NCI-H1930 (cell line): ENCODE measurements around the gene NCL.
"Not testable (repeated sequence)": the region's sequence is repeated elsewhere in the genome, so short reads cannot be mapped to it uniquely, and the experiment has no call there.

Experiments used
- DNase-seq, 2 experiments: peaks; one replicate each; lab custom pipeline; 2025; lab: John Stamatoyannopoulos, UW

Gene NCL

DNA sequence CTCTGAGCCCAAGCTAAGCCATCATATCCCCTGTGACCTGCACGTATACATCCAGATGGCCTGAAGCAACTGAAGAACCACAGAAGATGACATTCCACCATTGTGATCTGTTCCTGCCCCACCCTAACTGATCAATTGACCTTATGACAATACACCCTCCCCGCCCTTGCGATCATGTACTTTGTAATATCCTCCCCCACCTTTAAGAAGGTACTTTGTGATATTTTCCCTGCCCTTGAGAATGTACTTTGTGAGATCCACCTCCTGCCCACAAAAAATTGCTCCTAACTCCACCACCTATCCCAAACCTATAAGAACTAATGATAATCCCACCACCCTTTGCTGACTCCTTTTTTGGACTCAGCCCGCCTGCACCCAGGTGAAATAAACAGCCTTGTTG is 33.8 kb downstream of the NCL start:
- DNase-seq: not testable (repeated sequence)

DNA sequence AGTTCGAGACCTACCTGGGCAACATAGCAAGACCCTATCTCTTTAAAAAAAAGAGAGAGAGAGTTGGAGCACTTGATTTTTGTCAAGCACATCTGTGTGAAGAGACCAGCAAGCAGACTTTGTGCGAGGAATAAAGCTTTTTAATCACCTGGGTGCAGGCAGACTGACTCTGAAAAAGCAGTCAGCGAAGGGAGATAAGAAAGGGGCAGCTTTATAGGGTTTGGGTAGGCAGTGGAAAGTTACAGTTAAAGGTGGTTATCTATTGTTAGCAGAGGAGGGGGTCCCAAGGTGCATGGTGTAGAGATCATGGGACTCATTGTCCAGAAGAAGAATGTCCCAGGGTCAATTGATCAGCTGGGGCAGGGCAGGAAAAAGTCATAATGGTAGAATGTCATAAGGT is 34.4 kb downstream of the NCL start:
- no peak for DNase-seq

DNA sequence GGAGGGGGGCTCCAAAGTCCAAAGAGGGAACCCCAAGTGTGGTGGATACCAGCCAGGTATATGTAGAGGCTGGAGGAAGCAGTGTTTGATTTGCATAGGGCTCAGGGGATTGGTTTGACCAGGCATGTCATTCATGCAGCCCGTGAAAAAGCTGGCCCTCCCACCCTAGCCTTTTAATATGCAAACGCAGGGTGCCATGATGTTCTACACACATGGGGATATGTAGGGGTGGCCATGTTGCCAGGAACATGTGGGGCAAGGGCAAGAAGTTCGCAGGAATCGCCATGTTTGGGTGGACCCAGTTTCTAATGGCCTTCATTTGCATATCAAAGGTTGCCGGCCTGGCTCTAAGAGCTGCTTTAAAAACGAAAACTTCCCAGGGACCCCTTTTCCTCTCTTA is 35.1 kb downstream of the NCL start:
- no peak for DNase-seq

DNA sequence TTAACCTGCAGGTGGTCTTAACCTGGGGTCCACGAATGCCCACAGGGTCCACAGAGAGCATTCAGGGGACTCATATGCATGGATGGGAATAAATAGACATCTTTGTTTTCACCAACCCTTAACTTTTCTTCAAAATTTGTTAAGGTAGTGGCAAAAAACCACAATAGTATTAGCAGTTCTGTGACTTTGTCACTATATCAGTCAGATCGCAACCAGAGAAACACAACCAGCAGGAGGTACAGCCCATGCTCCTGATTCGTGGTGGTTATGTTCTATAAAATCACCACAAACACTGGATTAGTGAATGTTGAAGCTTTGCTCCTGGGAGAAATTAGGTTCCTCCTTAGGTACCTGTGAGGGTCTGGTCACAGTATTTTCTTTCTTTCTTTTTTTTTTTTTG is 37.2 kb downstream of the NCL start:
- DNase-seq: no peak

DNA sequence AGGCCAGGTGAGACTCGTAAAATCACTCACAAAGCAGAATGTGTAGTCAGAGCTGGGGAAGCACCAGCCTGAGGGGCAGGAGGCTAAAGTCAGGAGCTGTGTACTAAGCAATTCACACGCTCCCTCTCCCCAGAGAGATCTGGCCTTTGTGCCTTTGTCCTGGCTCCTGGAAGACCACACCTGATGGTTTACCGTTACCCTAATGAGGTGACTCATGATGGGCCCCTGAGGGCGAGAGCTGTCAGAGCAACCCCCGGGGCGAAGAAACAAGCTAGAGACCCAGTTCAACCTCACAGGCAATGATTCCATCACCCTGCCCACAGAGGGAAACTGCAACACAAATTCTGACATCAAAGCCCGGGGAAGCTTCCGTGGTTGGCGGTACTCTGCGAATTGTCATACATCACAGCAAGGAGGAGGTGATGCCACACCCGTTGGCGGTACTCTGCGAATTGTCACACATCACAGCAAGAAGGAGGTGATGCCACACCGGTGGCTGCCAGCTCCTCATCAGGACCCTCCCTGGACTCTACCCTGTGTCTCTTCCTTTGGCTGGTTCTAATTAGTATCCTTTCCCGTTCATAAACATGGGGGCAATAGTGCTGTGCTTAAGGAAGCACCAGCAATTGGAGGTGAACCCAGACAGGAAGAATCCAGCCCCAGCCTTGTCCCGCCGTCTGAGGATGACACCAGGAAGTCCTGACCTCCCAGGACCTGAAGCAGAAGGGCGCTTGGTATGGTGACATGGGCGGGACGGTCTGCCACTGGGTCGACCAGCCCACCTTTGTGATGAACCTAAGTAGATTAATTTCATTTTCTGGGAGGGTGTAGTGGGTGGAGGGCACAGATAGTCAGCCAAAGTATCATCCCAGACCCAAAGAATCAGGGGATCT is 38.2 kb downstream of the NCL start:
- DNase-seq: peak in 1 of 2 experiments; percentile 41

DNA sequence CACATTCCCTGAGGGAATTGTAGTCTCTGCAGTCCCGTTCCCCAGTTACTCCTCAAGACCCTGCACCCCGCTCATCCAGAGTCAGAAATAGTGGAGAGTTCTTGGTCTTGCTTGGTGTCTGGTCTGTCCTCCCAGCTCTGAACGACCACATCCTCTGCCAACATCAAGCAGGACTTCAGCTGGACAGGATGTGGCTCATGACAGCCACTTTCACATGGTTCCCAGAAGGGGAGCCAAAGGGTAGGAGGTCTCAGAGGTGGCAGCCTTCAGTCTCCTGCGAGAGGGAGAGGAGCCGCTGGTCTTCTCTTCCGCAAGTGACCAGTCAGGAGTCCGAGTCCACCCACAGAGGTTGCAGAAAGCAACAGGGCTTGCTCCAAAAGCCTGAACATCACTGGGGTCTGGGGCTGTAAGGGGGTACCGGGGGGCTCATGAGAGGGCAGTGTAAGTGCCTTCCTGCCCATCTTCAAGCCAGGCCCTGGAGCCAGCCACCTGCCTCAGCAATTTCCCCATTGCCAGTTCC is 38.9 kb downstream of the NCL start:
- DNase-seq: no peak

DNA sequence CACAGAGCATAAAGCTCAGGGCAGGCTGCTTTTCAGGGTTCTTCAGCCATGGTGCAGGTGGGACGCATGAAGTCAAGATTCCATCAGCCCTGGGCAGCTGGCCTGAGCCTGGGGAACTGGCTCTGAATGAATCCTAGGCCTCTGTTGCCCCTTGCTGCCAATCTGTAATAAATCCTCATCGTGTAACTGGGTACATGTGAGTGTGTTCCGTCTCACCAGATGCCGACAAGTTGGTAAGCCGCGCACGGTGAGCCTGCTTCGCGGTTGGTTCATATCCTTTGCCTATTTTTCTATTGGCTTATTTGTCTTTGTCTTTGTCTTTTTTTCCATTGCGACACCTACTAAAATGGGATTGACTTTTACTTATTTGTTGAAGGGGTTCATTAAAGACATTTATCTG is 41.1 kb downstream of the NCL start:
- no peak for DNase-seq

DNA sequence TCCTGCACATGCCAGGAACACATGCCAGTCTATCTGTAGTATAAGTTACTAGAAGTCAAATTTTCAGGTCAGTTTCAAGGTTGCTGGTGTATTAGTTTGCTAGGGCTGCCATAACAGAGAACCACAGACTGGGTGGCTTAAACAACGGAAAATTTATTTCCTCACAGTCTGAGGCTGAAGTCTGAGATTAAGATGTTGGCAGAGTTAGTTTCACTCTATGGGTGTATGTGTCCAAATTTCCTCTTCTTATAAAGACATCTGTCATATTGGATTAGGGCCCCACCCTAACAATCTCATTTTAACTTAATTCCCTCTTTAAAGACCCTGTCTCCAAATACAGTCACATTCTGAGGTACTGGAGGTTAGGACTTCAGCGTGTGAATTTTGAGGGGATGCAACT is 42.2 kb downstream of the NCL start:
- no peak for DNase-seq

DNA sequence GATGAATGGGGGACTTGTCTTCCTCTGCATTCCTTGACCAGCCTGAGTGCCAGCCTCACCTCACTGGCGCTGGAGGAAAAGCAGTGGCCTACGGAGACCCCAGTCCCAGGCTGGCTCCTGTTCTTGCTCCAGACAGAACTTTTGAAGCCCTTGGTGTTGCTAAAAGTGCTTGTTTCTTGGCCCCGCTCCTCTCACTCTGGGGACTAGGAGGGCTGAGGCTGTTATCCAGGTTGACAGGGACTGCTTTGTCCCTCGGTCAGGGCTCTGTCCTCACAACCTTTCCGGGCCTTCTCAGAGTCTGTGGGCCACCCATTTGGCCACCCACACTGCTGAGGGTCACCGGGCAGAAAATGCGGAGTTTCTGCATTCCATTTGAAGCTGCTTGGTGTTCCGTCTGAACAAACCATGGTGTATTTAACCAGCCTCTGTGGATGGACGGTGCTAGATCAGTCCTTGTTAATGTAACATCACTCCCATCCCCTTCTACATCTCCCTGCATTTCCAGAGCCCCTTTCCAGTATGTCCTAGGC is 43.2 kb downstream of the NCL start:
- DNase-seq: no peak

DNA sequence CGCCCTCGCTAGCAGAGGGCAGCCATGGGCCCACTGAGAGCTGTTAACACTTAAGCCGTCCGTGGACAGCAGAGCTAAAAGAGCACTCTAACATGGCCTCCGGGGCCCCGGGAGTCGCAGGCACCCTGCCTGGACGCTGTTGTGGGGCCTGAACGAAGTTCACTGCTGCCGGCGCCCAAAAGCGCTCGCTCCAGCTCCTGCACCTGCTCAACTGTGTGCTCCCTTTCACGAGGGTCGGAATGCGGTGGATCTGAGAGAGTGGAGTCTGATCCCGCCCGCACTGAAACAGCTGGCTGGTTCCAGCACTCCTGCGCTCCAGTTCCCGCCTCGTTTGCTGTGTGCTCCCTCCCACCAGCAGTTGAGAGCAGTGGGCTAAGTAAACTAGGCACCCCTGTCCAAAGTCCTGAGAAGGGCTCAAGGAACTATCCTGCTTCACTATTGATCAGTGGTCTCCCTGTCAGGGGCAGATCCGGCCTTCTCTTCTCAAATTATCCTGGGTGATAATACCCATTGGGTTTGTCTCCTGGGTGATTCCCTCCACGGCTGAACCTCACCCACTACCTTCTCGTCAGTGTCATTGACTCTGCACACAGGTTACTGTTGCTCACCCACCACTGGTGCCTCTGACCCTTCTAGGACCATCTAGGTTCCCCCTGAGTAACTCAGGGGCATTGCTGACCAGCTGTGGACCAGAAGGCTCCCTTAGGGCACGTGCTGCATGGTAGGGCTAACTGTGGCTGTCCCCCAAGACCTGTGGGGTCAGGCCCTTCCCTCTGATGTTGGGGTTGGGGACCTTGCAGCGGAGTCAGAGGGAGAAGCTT is 45.3 kb downstream of the NCL start:
- DNase-seq: no peak

DNA sequence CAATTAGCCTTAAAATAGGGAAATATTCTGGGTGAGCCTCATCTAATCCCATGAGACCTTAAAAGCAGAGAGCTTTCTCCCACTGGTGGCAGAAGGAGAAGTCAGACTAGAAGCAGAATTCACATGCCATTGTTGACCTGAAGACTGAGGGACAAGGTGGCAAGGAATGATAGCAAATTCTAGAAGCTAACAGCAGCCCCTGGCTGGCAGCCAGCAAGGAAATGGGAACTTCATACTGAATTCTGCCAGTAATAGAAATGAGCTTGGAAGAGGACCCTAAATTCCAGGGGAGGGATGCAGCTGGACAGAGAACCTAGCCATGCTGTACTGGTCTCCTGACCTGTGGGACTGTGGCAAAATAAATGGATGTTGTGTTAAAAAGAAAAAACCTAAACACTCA is 49.3 kb downstream of the NCL start:
- no peak for DNase-seq

DNA sequence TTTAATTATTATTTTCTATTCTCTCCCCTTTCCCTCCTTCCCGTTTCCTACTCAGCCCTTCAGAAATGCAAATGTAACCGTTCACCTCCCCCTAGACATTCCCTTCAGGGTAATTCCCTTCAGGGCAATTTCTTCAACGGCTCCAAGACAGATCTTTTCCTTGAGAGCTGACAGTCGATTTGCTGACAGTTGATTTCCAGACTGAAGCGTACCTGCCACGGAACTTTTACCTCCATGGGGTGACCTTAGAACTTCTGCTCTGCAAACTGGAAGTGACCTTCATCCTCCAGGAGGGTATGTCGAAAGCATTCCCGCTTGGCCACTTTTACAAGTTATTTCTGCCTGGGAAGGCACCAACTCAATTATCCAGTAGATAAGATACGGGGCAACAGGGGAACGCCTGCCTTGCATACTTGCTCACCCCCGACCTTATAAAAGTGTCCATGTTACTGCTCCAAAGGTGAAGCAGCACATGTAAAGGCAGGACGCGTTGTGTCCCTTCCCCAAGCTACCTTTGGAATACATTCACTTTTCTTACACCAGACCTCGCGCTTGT is 50.3 kb downstream of the NCL start:
- DNase-seq: no peak

DNA sequence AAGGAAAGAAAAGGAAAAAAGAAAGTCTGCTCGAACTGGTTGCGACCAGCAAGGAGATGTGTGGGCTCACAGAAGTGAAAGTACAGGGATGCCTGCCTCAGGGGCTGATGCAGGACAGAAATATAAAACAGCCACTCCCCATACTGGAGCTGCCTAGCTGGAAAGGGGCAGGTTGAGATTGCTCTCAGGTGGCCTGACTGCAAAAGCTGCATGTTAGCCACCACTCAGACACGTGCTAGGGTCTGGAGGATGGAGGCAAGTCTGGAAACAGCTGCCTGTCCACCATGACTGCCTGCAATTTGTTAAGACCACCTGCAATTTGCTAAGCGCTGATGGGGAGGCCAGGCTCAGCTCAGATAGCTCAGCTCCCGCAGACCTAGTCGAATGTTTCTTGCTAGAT is 50.8 kb downstream of the NCL start:
- DNase-seq: no peak

DNA sequence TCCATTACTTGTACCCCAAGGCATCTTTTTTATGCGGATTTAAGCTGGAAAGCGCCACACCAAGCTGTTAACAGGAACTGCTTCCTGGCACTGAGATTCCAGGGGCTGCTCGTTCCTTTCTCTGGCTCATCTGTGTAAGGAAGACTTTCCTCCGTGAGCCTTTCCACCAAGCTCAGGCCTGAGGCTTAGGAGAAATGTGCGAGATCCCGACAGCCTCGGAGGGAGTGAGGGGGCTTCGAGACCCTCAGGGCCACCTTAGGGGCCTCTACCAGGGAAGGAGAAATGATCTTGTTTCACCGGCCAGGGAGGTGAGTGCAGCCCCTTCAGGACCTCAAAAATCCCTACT is 51.7 kb downstream of the NCL start:
- DNase-seq: no peak

DNA sequence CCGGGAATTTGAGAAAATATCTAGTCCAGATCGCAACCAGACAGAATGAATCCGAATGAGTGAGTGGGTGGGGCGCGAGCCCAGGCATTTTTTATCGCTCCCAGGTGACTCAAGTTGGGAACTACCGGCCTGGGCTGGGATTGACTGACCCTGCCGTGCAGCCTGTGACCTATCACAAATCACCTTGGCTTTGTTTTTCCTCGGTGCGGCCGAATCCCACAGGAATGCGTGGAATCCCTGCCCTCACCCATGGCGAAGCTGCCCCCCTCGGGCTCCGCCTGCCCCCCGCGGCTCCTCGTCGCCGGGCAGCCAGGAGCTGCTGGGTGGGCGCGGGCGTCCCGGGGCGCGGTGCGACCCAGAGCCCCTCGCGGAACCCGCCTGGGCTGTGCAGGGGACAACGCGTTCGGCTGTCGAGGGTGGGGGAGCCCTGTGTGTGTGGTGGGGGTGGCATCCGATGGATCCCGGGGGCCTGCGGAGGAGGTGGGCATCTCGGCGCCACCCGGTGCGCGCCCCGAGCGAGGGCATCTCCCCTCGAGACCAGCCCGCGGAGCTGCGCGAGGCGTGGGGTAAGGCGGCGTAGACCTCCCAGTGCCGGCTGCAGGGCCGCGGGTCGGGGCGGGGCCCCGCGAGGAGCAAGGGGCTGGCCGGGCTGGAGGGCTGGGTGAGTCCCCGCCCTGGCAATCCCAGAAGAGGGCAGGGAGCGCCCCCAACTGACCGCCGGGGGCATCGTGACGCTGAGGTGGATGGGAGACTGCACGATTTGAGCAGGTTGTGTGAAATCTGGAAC is 52.3 kb downstream of the NCL start:
- DNase-seq: peak; percentile 65 to 79

DNA sequence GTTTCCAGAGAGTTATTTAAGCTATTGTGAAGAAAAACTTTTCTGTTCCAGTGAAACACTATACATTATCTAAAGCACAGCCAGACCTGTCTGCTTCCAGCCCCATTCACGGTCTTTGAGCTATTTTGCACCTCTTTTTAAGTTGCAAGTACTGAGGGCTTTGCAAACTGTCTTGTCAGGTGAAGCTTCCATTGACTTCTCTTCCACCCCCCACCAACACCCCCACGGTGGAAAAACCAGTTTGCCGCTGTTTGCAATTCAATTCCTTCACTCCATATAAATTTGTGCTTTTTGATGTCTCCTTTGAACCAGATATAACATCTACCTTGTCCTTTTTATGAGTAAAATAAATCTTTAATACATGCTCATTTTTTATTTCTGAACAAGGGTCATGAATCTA is 53.0 kb downstream of the NCL start:
- no peak for DNase-seq

DNA sequence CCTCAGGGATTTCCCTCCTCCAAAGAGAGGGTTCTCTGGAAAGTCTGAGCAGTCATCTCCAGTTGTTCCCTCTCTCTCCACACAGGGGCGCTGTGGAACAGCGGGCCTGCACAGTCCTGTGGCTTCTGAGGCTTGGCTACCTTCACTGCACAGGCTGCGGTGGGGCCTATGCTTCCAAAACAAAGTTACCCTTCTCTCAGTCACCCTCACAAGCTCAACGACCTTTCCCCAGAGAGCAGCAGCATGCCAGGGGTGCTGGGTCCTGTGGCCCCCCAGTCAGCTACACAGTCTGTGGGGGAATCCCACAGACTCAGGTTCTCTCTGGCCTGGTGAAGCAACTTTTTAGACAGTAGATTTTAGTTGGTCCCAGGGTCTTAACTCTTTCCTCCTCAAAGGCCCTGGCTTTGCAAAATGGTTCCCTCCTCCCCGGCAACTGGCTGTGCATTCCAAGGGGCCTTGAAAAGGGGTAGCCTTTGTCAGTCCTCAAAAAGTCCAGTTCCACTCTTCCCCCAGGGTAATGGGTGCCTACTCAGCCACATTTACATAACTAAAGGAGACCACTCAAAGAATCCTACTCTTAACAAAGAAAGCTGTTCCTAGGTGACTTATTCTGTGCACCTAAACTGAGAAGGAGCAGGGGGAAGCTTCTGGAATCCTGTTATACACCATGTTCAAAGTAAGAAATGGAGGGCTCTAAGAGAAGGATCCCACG is 53.8 kb downstream of the NCL start:
- DNase-seq: no peak

DNA sequence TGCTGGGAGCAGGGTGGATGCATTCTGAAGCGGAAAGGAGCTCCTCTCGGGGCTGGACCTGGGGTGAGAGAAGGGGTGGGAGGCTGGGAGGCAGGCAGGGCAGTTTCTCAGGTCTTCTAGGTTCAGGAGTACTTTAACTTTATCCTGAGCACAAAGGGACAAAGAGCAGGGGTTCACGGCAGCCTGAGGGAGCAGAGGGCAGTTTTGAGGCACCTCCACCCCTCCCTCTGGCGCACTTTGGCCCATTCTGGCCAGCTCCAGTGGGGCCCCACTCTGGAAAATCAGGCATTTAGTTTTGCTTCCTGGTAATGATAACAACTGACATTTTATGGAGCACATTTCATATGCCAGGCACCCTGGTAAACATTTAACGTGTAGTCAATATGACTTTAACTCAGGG is 54.5 kb downstream of the NCL start:
- no peak for DNase-seq

DNA sequence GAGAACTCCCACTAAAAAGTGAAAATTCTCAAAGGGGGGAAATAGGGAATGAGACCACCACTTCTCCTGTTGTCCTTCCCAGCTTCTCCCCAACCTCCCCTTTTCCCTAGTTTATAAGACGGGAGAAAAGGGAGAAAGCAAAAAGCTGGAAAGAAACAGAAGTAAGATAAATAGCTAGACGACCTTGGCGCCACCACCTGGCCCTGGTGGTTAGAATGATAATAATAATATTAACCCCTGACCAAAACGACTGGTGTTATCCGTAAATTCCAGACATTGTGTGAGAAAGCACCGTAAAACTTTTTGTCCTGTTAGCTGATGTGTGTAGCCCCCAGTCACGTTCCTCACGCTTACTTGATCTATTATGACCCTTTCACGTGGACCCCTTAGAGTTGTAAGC is 56.0 kb downstream of the NCL start:
- DNase-seq: not testable (repeated sequence)

DNA sequence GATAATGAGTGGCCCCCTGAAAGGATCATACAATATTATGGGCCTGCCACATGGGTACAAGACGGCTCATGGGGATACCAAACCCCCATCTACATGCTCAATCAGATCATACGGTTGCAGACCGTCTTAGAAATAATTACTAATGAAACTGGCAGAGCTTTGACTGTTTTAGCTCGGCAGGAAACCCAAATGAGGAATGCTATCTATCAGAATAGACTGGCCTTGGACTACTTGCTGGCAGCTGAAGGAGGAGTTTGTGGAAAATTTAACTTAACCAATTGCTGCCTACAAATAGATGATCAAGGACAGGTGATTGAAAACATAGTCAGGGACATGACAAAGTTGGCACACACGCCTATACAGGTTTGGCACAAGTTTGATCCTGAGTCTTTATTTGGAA is 56.6 kb downstream of the NCL start:
- not testable (repeated sequence) for DNase-seq
